Amniotic epithelial cell (primary cell): ENCODE measurements around the gene CCNT1.
A peak's percentile ranks its signal among the peaks of the same experiment; 100 is the strongest.
"Not testable (repeated sequence)": the region's sequence is repeated elsewhere in the genome, so short reads cannot be mapped to it uniquely, and the experiment has no call there.

ENCODE experiments used
- DNase-seq: peaks from one replicate; pipeline ENCODE4 v3.0.0-alpha.2; 2010; ENCODE audit warnings: low read depth

The CCNT1 gene

GRCh38 chr12:48716493-48717251 is at the start of gene CCNT1:
CCNT1 (minus strand) TSS chr12:48716707; CDS start chr12:48716675, 32 bp downstream.
- DNase-seq = peak; percentile 100

GRCh38 chr12:48765753-48766162 is 49.3 kb upstream of the CCNT1 start:
- peak; percentile 92 for DNase-seq

- DNase-seq = no peak
Observed at GRCh38 chr12:48764521-48764920, 48.0 kb upstream of the CCNT1 start.

- no peak for DNase-seq
Observed at GRCh38 chr12:48758737-48759136, 42.2 kb upstream of the CCNT1 start.

- no peak for DNase-seq
Observed at GRCh38 chr12:48758186-48758585, 41.7 kb upstream of the CCNT1 start.

GRCh38 chr12:48750769-48751356 is 34.4 kb upstream of the CCNT1 start:
- peak; percentile 8 for DNase-seq

- no peak for DNase-seq
Observed at GRCh38 chr12:48750215-48750614, 33.7 kb upstream of the CCNT1 start.

GRCh38 chr12:48744251-48745008 is 27.9 kb upstream of the CCNT1 start:
- no peak for DNase-seq

- DNase-seq = no peak
Observed at GRCh38 chr12:48739618-48740269, 23.2 kb upstream of the CCNT1 start.

- DNase-seq = no peak
Observed at GRCh38 chr12:48736456-48736855, 19.9 kb upstream of the CCNT1 start.

GRCh38 chr12:48728807-48729206 is 12.3 kb upstream of the CCNT1 start:
- no peak for DNase-seq

GRCh38 chr12:48720737-48721136 is 4.2 kb upstream of the CCNT1 start:
- DNase-seq = not testable (repeated sequence)

- DNase-seq = not testable (repeated sequence)
Observed at GRCh38 chr12:48720171-48720570, 3.7 kb upstream of the CCNT1 start.

GRCh38 chr12:48719002-48719401 is 2.5 kb upstream of the CCNT1 start:
- DNase-seq = not testable (repeated sequence)

- DNase-seq = no peak
Observed at GRCh38 chr12:48717252-48717695, 767 bp upstream of the CCNT1 start.

GRCh38 chr12:48716168-48716492 is 377 bp downstream of the CCNT1 start:
- no peak for DNase-seq

GRCh38 chr12:48712209-48712608 is 4.3 kb downstream of the CCNT1 start:
- no peak for DNase-seq

- not testable (repeated sequence) for DNase-seq
Observed at GRCh38 chr12:48698822-48699221, 17.7 kb downstream of the CCNT1 start.

GRCh38 chr12:48696626-48697025 is 19.9 kb downstream of the CCNT1 start:
- no peak for DNase-seq

GRCh38 chr12:48695859-48696258 is 20.6 kb downstream of the CCNT1 start:
- DNase-seq = no peak

- no peak for DNase-seq
Observed at GRCh38 chr12:48694038-48694437, 22.5 kb downstream of the CCNT1 start.

GRCh38 chr12:48693572-48693971 is 22.9 kb downstream of the CCNT1 start:
- no peak for DNase-seq
